Right lobe of liver (tissue), 6 donors: Measurements from ENCODE around the gene EWSR1. TPM values are rescaled to one million over a fixed set of nuclear protein-coding genes. Genes with fewer than 3 reads are reported as not detected.
"Not testable (repeated sequence)": the region's sequence is repeated elsewhere in the genome, so short reads cannot be mapped to it uniquely, and the experiment has no call there.

ENCODE experiments used
- ATAC-seq, 4 donors: fragments of 200-7000 bp; cut with Tn5 transposase; one replicate each; pipeline ENCODE4 v1.9.1; 2020; ENCODE audit warnings: mild to moderate bottlenecking in 4 of 4, moderate library complexity in 4 of 4
- DNase-seq, 3 donors: peaks; one replicate each; pipeline ENCODE4 v3.0.0-alpha.2; 2020
- H3K27ac ChIP-seq, 3 donors: fragments of 200-600 bp; one replicate each; pipeline ENCODE4 v1.8.0; 2022
- H3K27me3 ChIP-seq, 2 donors: fragments of 200-600 bp; one replicate each; pipeline ENCODE4 v1.8.0; 2022
- H3K36me3 ChIP-seq, 4 donors: fragments of 200-600 bp; sonication (generic) in 1 of 4; one replicate each; pipeline versions ENCODE4 v1.5.1 to v1.8.0; 2017 to 2022; ENCODE audit warnings: control low read depth in 1 of 4
- H3K4me1 ChIP-seq, 4 donors: fragments of 200-600 bp; sonication (generic) in 1 of 4; one replicate each; pipeline versions ENCODE4 v1.5.1 to v1.8.0; 2017 to 2022; ENCODE audit warnings: control low read depth in 1 of 4
- H3K4me3 ChIP-seq, 3 donors: fragments of 200-600 bp; one replicate each; pipeline ENCODE4 v1.8.0; 2022
- H3K9me3 ChIP-seq, 4 donors: fragments of 200-600 bp; sonication (generic) in 1 of 4; one replicate each; pipeline versions ENCODE4 v1.5.1 to v1.8.0; 2017 to 2022; ENCODE audit warnings: control low read depth in 1 of 4
- POLR2A ChIP-seq: fragments of 450-650 bp; IDR thresholded peaks from one replicate; pipeline ENCODE4 v1.6.1; 2017; ENCODE audit warnings: antibody characterized with exemption, mild to moderate bottlenecking
- WGBS: methylation state at CpG from one replicate; pipeline ENCODE4 v1.1.6; 2018; ENCODE audit warnings: low coverage, low lambda C conversion rate; ENCODE audit not compliant: insufficient coverage; ENCODE audit errors: missing lambda C conversion rate; 5-methylcytosine and 5-hydroxymethylcytosine counted together
- intact Hi-C, 2 donors: fragments of 100-400 bp; cut with DNase I; formaldehyde crosslinking; loops; one replicate each; pipeline versions ENCODE4 v1.11.2 to v1.14.1; 2022
- total RNA-seq, 6 experiments: library from RNA; depleted of rRNA in 2 of 6; stranded (reverse); fragments of >200 nt in 2 of 6; fragmentation: NEBNext Ultra II Directional in 3 of 6; extraction: Animal tissue kit (Norgen Biotek cat#: 25700) in 3 of 6; gene quantifications; one replicate each; pipeline versions ENCODE4 v1.1.0 to v1.2.4, GENCODE V29; 2016 to 2023
- TF ChIP-seq, protein P1 (sequence below), 4 donors: fragments of 200-600 bp in 3 of 4; fragments of 450-650 bp in 1 of 4; IDR thresholded peaks; one replicate each; pipeline versions ENCODE4 v1.5.1 to v1.8.0; 2016 to 2022; ENCODE audit warnings: antibody characterized with exemption in 4 of 4, mild to moderate bottlenecking in 2 of 4
- donor health status: DM: no; HTN: yes; CAD: no.
- donor health status: DM: no; HTN: no; CAD: no.
- donor health status: DM: no; HTN: no; CAD: no.
- donor health status: DM: no; HTN: yes; CAD: no.
- donor health status: DM: no; HTN: yes; CAD: no.

EWSR1 gene
- total RNA-seq, 6 experiments from 2014 or later = 75.0 to 112 (median 98.2) TPM

DNA sequence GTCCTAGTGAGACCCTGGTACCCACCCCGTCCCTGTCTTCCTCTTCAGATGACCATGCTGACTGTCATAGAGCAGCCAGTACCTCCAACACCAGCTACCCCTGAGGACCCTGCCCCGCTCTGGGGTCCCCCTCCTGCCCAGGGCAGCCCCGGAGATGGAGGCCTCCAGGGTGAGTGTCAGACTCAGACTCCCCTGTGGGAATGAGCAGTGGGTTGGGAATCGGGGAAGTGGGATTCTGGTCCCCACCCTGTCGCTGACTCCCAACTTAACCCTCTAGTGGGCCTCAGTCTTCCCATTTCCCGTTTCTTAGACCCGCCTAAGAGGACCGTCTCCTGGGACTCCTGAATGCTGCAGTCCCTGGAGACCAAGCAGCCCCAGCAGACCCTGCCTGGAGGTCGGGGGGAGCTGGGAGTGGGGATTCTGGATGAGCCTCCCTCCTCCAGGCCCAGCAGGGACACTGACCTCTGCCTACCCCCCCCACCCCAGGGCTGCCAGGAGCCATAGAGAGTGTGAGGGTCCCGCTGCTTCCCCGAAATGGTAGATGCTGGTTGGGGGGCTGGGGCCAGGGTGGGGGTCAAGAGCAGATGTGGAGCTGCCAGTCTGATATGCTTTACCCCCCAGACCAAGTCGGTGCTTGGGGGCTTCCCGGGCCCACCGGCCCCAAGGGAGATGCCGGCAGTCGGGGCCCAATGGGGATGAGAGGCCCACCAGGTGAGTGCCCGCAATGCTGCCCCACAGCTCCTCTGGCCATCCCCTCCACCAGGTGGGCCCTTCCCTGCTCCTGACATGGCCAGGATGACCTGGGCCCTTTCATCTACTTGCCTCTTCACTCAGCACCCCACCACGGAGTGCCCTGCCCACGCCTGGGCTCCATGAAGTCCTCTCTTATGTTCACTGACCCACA lies 36.8 kb upstream of the EWSR1 start:
- H3K27me3 ChIP-seq = no peaks in the 10 kb centered on the region
- no peak for TF ChIP-seq POLR2A
- TF ChIP-seq, protein P1, sequence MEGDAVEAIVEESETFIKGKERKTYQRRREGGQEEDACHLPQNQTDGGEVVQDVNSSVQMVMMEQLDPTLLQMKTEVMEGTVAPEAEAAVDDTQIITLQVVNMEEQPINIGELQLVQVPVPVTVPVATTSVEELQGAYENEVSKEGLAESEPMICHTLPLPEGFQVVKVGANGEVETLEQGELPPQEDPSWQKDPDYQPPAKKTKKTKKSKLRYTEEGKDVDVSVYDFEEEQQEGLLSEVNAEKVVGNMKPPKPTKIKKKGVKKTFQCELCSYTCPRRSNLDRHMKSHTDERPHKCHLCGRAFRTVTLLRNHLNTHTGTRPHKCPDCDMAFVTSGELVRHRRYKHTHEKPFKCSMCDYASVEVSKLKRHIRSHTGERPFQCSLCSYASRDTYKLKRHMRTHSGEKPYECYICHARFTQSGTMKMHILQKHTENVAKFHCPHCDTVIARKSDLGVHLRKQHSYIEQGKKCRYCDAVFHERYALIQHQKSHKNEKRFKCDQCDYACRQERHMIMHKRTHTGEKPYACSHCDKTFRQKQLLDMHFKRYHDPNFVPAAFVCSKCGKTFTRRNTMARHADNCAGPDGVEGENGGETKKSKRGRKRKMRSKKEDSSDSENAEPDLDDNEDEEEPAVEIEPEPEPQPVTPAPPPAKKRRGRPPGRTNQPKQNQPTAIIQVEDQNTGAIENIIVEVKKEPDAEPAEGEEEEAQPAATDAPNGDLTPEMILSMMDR (IDR thresholded peaks at IDR 0.05) = no peak
- no peaks in the 10 kb centered on the region for H3K36me3 ChIP-seq
- 87% methylated on average over 3 of the region's 19 CpGs for WGBS
- intact Hi-C loops = no loop called here
- DNase-seq (no peak), ATAC-seq (no peak)
- H3K4me1 ChIP-seq = peaks cover 0 to 17% (median 6%) of the 10 kb centered on the region in 4 donors
- no peaks in the 10 kb centered on the region for H3K9me3 ChIP-seq
- H3K27ac ChIP-seq = no peak overlapping the region
- no peak overlapping the region for H3K4me3 ChIP-seq

DNA sequence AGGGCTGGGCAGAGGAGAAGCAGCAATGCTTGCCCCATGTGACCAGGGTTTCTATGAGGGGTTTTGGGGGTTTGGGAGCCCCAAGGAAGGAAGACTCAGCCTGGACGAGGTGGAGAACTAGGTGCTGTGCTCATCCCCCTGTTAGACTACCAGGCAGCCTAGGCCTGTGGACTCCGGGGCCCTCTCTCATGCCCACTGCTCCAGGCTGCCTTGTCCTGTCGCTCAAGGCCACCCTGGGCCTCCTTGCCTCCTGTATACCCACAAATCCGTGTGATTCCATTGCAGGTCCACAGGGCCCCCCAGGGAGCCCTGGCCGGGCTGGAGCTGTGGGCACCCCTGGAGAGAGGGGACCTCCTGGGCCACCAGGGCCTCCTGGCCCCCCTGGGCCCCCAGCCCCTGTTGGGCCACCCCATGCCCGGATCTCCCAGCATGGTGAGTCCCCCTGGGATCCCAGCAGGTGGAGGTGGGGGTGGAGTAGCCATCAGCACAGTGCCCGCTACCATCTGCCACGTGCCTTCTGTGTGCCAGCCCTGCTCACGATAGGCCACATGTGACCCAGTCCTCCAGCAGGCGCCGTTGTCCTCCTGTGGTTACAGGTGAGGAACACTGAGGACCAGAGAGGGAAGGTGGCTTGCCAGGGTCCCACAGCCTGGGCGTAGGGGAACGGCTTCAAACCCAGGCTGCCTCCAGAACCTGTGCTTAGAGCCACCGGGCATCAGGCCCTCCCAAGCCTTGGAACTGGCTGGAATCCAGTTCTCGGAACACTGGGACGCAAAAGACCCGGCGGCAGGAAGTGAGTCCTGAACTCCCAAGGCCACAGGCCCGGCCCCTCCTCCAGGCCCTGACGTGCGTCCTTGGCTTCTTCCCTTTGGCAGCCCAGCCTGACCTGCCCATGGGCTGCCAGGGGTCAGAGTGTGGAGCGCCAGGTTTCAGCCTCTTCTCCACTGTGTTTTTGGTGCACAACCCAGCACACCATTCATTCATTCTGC lies 35.8 kb upstream of the EWSR1 start:
- TF ChIP-seq, protein P1 (IDR thresholded peaks at IDR 0.05) = no peak
- peak; percentile 39 for TF ChIP-seq POLR2A
- DNase-seq (peak; percentile 91 to 95 (median 94)), ATAC-seq (peak; percentile 97 to 98 (median 98))
- H3K27ac ChIP-seq = peak overlapping the region; percentile 69 to 83 (median 70)
- no peaks in the 10 kb centered on the region for H3K27me3 ChIP-seq
- H3K4me1 ChIP-seq = peaks cover 0 to 17% (median 6%) of the 10 kb centered on the region in 4 donors
- no peaks in the 10 kb centered on the region for H3K36me3 ChIP-seq
- H3K4me3 ChIP-seq = no peak overlapping the region
- intact Hi-C loops = no loop called here
- no peaks in the 10 kb centered on the region for H3K9me3 ChIP-seq
- 11% methylated on average over 4 of the region's 22 CpGs for WGBS

DNA sequence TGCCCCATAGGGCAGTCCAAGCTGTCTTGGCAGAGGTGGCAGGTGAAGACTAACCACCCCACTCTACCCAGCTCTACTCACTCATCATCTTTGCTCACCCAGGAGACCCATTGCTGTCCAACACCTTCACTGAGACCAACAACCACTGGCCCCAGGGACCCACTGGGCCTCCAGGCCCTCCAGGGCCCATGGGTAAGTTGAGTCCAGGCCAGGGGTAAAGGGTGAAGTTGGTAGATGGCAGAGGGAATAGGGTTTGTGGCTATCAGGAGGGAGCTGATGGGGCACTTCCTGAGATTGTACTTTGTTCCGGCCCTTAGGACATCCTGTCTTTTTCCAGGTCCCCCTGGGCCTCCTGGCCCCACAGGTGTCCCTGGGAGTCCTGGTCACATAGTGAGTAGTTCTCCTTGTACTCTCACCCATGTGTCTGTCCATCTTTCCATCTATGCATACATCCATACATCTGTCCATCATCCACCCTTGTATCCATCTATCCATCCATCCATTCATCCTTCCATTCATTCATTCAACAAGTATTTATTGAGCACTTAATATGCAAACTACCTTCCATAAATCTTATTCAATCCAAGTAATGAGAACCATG lies 34.7 kb upstream of the EWSR1 start:
- WGBS = no CpG with 5 or more reads among the region's 1 CpG
- intact Hi-C loops = no loop called here
- H3K27ac ChIP-seq = peak overlapping the region in 2 of 3 donors; percentile 70 to 83
- no peaks in the 10 kb centered on the region for H3K27me3 ChIP-seq
- H3K9me3 ChIP-seq = no peaks in the 10 kb centered on the region
- peaks cover 0 to 17% (median 6%) of the 10 kb centered on the region in 4 donors for H3K4me1 ChIP-seq
- H3K36me3 ChIP-seq = no peaks in the 10 kb centered on the region
- H3K4me3 ChIP-seq = no peak overlapping the region
- ATAC-seq (no peak), DNase-seq (no peak)
- TF ChIP-seq POLR2A = no peak
- TF ChIP-seq, protein P1 (IDR thresholded peaks at IDR 0.05) = no peak

DNA sequence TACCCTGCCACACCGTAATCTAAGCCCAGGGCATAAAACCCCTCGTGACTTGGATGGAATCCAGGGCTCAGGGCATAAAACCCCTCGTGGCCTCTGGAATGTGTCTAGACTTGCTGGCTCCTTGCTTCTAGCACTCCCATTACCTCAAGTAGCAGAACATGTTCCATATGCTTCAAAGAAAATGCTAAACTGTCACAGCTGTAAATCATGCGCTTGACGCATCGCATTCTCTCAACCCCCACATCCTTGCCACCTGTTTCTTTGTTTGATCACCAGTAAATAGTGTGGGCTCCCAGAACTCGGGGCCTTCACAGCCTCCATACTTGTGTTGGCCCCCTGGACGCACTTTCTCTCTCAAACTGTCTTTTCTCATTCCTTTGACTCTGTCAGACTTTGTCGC lies 27.6 kb upstream of the EWSR1 start:
- H3K4me1 ChIP-seq, ATAC-seq, H3K9me3 ChIP-seq, H3K4me3 ChIP-seq, H3K27me3 ChIP-seq, H3K36me3 ChIP-seq, H3K27ac ChIP-seq, DNase-seq: not testable (repeated sequence)
- 83% methylated on average over 6 of the region's 9 CpGs for WGBS
- intact Hi-C loops = loop anchor here in 1 of 2 donors (5.0 kb wide), 1 partner anchor 33 kb away; the partner anchor contains the start of gene EMID1
